Liver (tissue), 9 donors: ENCODE data around the gene PTPN18. TPM values are rescaled to one million over a fixed set of nuclear protein-coding genes. Genes with fewer than 3 reads are reported as not detected.
"Not testable (repeated sequence)": the region's sequence is repeated elsewhere in the genome, so short reads cannot be mapped to it uniquely, and the experiment has no call there.

Source experiments
- DNase-seq: peaks from one replicate; pipeline ENCODE4 v3.0.0-alpha.2; 2017; ENCODE audit warnings: low spot score
- H3K27ac ChIP-seq, 2 donors: one replicate each; pipeline ENCODE4 v1.7.0; 2013; ENCODE audit warnings: inconsistent platforms in 2 of 2, low read length in 2 of 2, control low read depth in 1 of 2, low read depth in 1 of 2, mild to moderate bottlenecking in 1 of 2
- H3K27me3 ChIP-seq, 4 donors: one replicate each; pipeline versions ENCODE4 v1.6.1 to v1.7.0; 2013; ENCODE audit warnings: low read length in 3 of 4, inconsistent platforms in 1 of 4, mild to moderate bottlenecking in 1 of 4, moderate library complexity in 1 of 4; ENCODE audit not compliant: control insufficient read depth in 4 of 4, insufficient read depth in 4 of 4
- H3K36me3 ChIP-seq, 4 donors: one replicate each; pipeline versions ENCODE4 v1.6.1 to v1.7.0; 2013; ENCODE audit warnings: low read length in 3 of 4, mild to moderate bottlenecking in 3 of 4, low read depth in 1 of 4, moderate library complexity in 1 of 4; ENCODE audit not compliant: control insufficient read depth in 4 of 4, insufficient read depth in 3 of 4
- H3K4me1 ChIP-seq, 4 donors: one replicate each; pipeline versions ENCODE4 v1.6.1 to v1.7.0; 2013; ENCODE audit warnings: low read length in 3 of 4, mild to moderate bottlenecking in 3 of 4, moderate library complexity in 1 of 4; ENCODE audit not compliant: control insufficient read depth in 4 of 4, insufficient read depth in 4 of 4
- H3K4me3 ChIP-seq, 3 donors: one replicate each; pipeline versions ENCODE4 v1.6.1 to v1.7.0; 2013; ENCODE audit warnings: low read length in 3 of 3, control low read depth in 1 of 3, low read depth in 1 of 3, mild to moderate bottlenecking in 1 of 3
- H3K9ac ChIP-seq, 2 donors: one replicate each; pipeline ENCODE4 v1.7.0; 2013; ENCODE audit warnings: low read length in 2 of 2, mild to moderate bottlenecking in 2 of 2, moderate library complexity in 2 of 2, control low read depth in 1 of 2, low read depth in 1 of 2
- H3K9me3 ChIP-seq, 4 donors: one replicate each; pipeline versions ENCODE4 v1.6.1 to v1.7.0; 2013; ENCODE audit warnings: low read length in 3 of 4; ENCODE audit not compliant: control insufficient read depth in 4 of 4
- EGR1 ChIP-seq, 2 donors: IDR thresholded peaks; 2 replicates each; pipeline ENCODE4 v1.6.1; 2016 to 2018; ENCODE audit warnings: antibody characterized with exemption in 2 of 2, low read depth in 2 of 2
- FOXA1 ChIP-seq: IDR thresholded peaks from 2 replicates; pipeline ENCODE4 v1.6.1; 2016; ENCODE audit warnings: antibody characterized with exemption
- FOXA2 ChIP-seq: IDR thresholded peaks from 2 replicates; pipeline ENCODE4 v1.6.1; 2016; ENCODE audit warnings: antibody characterized with exemption
- GABPA ChIP-seq, 2 donors: IDR thresholded peaks in 1 of 2; conservative IDR thresholded peaks in 1 of 2; 2 replicates each; pipeline ENCODE4 v1.6.1; 2016; ENCODE audit warnings: antibody characterized with exemption in 2 of 2, mild to moderate bottlenecking in 1 of 2, moderate library complexity in 1 of 2
- HNF4A ChIP-seq, 2 donors: conservative IDR thresholded peaks; 2 replicates each; pipeline ENCODE4 v1.6.1; 2016; ENCODE audit warnings: antibody characterized with exemption in 2 of 2, mild to moderate bottlenecking in 2 of 2
- HNF4G ChIP-seq: IDR thresholded peaks from 2 replicates; pipeline ENCODE4 v1.6.1; 2016; ENCODE audit warnings: antibody characterized with exemption
- JUND ChIP-seq, 2 donors: IDR thresholded peaks; 2 replicates each; pipeline ENCODE4 v1.6.1; 2016; ENCODE audit warnings: antibody characterized with exemption in 2 of 2
- NR2F2 ChIP-seq: IDR thresholded peaks from 2 replicates; pipeline ENCODE4 v1.6.1; 2016; ENCODE audit warnings: antibody characterized with exemption
- RAD21 ChIP-seq, 2 donors: IDR thresholded peaks; 2 replicates each; pipeline ENCODE4 v1.6.1; 2016; ENCODE audit warnings: antibody characterized with exemption in 2 of 2, mild to moderate bottlenecking in 2 of 2
- RXRA ChIP-seq, 2 donors: IDR thresholded peaks; 2 replicates each; pipeline ENCODE4 v1.6.1; 2017 to 2018; ENCODE audit warnings: antibody characterized with exemption in 2 of 2, mild to moderate bottlenecking in 1 of 2
- SP1 ChIP-seq: IDR thresholded peaks from 2 replicates; pipeline ENCODE4 v1.6.1; 2018; ENCODE audit warnings: antibody characterized with exemption, mild to moderate bottlenecking
- TAF1 ChIP-seq: conservative IDR thresholded peaks from 2 replicates; pipeline ENCODE4 v1.6.1; 2016; ENCODE audit warnings: antibody characterized with exemption, mild to moderate bottlenecking
- YY1 ChIP-seq: IDR thresholded peaks from 2 replicates; pipeline ENCODE4 v1.6.1; 2016; ENCODE audit warnings: antibody characterized with exemption, mild to moderate bottlenecking
- WGBS: extraction: QIAGEN DNeasy Blood & Tissue Kit; methylation state at CpG from one replicate; pipeline ENCODE4 v1.1.7; 2013; 5-methylcytosine and 5-hydroxymethylcytosine counted together
- polyA plus RNA-seq, 2 donors: library from polyadenylated mRNA; stranded (reverse) in 1 of 2; unstranded in 1 of 2; fragments of 200-250 nt in 1 of 2; fragments of >200 nt in 1 of 2; fragmentation: Nextera tagmentation in 1 of 2; extraction: Ambion mirVana in 1 of 2; gene quantifications; one replicate each; pipeline versions ENCODE4 v1.2.1 to v1.2.3, GENCODE V29; 2013 to 2015
- total RNA-seq, 2 donors: library from RNA; depleted of rRNA; stranded (reverse); fragments of >200 nt; gene quantifications; one replicate each; pipeline ENCODE4 v1.2.3, GENCODE V29; 2014
- TF ChIP-seq, protein P1 (sequence below): IDR thresholded peaks from 2 replicates; pipeline ENCODE4 v1.6.1; 2016; ENCODE audit warnings: antibody characterized with exemption
- TF ChIP-seq, protein P2 (sequence below): IDR thresholded peaks from 2 replicates; pipeline ENCODE4 v1.6.1; 2016; ENCODE audit warnings: antibody characterized with exemption
- TF ChIP-seq, protein P3 (sequence below): fragments of 150-350 bp; IDR thresholded peaks from 2 replicates; pipeline ENCODE4 v1.5.1; 2017; ENCODE audit warnings: improper control_type of control experiment, low read depth, low read length; ENCODE audit not compliant: missing input control
- TF ChIP-seq, protein P4 (sequence below): IDR thresholded peaks from 2 replicates; pipeline ENCODE4 v1.6.1; 2016; ENCODE audit warnings: antibody characterized with exemption, mild to moderate bottlenecking
- TF ChIP-seq, protein P5 (sequence below): IDR thresholded peaks from 2 replicates; pipeline ENCODE4 v1.6.1; 2016; ENCODE audit warnings: antibody characterized with exemption
- donor health status: healthy.
- donor health status: healthy.
- donor health status: healthy.
- donor health status: healthy.
- donor health status: healthy.

Gene PTPN18
- total and polyA plus RNA-seq, 4 donors: 14.0 to 28.6 (median 16.7) TPM

DNA sequence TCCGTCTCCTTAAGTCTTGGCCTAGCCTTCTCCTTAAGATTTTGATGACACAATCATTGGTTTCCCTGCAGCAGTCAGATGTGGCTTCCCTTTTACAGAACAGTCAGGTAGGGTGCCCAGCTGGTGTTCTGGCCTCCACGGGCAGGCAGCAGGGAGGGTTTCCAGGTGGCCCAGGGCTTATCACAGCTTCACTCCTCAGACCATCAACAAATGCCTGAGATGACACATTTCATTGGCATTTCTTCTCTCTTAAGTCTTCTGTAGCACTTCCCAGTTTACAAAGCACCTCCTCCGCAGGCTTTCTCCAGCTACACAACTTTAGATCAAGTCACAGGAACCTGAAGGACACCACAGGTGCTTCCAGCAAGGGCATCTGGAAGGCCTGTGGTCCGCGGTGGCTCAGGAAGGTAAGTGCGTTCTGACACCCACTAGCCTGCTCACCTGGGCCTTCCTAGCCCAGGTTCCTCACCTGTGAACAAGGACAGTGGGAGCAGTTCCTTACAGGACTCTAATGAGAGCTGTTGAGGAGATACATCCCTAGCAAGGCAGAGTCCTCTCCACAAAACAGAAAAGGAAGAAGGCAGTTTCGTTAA lies 37.6 kb downstream of the PTPN18 start:
- H3K9me3 ChIP-seq: no peaks in the 10 kb centered on the region
- peaks cover 3 to 15% (median 9%) of the 10 kb centered on the region in 4 donors for H3K4me1 ChIP-seq
- no peaks in the 10 kb centered on the region for H3K27me3 ChIP-seq
- no peak overlapping the region for H3K9ac ChIP-seq
- H3K36me3 ChIP-seq: no peaks in the 10 kb centered on the region
- no peak overlapping the region for H3K27ac ChIP-seq
- TF ChIP-seq, protein P1, sequence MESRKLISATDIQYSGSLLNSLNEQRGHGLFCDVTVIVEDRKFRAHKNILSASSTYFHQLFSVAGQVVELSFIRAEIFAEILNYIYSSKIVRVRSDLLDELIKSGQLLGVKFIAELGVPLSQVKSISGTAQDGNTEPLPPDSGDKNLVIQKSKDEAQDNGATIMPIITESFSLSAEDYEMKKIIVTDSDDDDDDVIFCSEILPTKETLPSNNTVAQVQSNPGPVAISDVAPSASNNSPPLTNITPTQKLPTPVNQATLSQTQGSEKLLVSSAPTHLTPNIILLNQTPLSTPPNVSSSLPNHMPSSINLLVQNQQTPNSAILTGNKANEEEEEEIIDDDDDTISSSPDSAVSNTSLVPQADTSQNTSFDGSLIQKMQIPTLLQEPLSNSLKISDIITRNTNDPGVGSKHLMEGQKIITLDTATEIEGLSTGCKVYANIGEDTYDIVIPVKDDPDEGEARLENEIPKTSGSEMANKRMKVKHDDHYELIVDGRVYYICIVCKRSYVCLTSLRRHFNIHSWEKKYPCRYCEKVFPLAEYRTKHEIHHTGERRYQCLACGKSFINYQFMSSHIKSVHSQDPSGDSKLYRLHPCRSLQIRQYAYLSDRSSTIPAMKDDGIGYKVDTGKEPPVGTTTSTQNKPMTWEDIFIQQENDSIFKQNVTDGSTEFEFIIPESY: no peak
- TF ChIP-seq, protein P2, sequence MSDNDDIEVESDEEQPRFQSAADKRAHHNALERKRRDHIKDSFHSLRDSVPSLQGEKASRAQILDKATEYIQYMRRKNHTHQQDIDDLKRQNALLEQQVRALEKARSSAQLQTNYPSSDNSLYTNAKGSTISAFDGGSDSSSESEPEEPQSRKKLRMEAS: no peak
- TF ChIP-seq, protein P3, sequence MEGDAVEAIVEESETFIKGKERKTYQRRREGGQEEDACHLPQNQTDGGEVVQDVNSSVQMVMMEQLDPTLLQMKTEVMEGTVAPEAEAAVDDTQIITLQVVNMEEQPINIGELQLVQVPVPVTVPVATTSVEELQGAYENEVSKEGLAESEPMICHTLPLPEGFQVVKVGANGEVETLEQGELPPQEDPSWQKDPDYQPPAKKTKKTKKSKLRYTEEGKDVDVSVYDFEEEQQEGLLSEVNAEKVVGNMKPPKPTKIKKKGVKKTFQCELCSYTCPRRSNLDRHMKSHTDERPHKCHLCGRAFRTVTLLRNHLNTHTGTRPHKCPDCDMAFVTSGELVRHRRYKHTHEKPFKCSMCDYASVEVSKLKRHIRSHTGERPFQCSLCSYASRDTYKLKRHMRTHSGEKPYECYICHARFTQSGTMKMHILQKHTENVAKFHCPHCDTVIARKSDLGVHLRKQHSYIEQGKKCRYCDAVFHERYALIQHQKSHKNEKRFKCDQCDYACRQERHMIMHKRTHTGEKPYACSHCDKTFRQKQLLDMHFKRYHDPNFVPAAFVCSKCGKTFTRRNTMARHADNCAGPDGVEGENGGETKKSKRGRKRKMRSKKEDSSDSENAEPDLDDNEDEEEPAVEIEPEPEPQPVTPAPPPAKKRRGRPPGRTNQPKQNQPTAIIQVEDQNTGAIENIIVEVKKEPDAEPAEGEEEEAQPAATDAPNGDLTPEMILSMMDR: no peak
- no peak for TF ChIP-seq JUND (IDR thresholded peaks at IDR 0.05)
- TF ChIP-seq FOXA2: no peak
- TF ChIP-seq, protein P4, sequence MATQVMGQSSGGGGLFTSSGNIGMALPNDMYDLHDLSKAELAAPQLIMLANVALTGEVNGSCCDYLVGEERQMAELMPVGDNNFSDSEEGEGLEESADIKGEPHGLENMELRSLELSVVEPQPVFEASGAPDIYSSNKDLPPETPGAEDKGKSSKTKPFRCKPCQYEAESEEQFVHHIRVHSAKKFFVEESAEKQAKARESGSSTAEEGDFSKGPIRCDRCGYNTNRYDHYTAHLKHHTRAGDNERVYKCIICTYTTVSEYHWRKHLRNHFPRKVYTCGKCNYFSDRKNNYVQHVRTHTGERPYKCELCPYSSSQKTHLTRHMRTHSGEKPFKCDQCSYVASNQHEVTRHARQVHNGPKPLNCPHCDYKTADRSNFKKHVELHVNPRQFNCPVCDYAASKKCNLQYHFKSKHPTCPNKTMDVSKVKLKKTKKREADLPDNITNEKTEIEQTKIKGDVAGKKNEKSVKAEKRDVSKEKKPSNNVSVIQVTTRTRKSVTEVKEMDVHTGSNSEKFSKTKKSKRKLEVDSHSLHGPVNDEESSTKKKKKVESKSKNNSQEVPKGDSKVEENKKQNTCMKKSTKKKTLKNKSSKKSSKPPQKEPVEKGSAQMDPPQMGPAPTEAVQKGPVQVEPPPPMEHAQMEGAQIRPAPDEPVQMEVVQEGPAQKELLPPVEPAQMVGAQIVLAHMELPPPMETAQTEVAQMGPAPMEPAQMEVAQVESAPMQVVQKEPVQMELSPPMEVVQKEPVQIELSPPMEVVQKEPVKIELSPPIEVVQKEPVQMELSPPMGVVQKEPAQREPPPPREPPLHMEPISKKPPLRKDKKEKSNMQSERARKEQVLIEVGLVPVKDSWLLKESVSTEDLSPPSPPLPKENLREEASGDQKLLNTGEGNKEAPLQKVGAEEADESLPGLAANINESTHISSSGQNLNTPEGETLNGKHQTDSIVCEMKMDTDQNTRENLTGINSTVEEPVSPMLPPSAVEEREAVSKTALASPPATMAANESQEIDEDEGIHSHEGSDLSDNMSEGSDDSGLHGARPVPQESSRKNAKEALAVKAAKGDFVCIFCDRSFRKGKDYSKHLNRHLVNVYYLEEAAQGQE: no peak
- TF ChIP-seq, protein P5, sequence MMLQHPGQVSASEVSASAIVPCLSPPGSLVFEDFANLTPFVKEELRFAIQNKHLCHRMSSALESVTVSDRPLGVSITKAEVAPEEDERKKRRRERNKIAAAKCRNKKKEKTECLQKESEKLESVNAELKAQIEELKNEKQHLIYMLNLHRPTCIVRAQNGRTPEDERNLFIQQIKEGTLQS: no peak
- no peak for TF ChIP-seq HNF4G
- TF ChIP-seq EGR1 (IDR thresholded peaks at IDR 0.05; ENCODE audit: low read depth in 2 of 2): no peak
- TF ChIP-seq FOXA1: no peak
- no peak for TF ChIP-seq RXRA (IDR thresholded peaks at IDR 0.05)
- TF ChIP-seq NR2F2: no peak
- TF ChIP-seq SP1: no peak
- no peak for TF ChIP-seq GABPA (IDR thresholded peaks at IDR 0.05 in 1 of 2, conservative IDR thresholded peaks at IDR 0.05 in 1 of 2)
- TF ChIP-seq HNF4A (conservative IDR thresholded peaks at IDR 0.05): no peak
- TF ChIP-seq YY1: no peak
- TF ChIP-seq RAD21 (IDR thresholded peaks at IDR 0.05): no peak
- TF ChIP-seq TAF1: no peak
- no peak overlapping the region for H3K4me3 ChIP-seq
- DNase-seq: no peak
- WGBS: 94% methylated on average over 7 of the region's 7 CpGs

DNA sequence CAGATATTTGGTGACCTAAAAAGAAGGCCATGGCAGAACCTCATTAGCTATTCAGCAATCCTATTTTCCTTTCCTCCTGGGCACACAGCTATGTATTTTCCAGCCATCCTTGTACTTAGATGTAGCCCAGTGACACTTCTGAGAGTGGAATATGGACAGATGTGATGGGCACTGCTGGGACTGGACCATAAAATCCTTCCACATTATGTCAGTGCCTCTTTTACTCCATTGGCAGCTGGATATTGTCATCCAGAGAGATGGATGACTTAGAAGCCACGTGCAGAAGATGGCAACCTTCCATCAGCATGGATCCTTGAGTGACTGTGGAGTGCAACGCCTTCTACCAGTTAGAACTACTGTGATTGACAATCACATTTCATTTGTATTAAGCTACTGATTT lies 50.4 kb downstream of the PTPN18 start:
- DNase-seq, H3K9ac ChIP-seq, H3K4me1 ChIP-seq, H3K36me3 ChIP-seq, H3K4me3 ChIP-seq, H3K27ac ChIP-seq, H3K9me3 ChIP-seq, H3K27me3 ChIP-seq: not testable (repeated sequence)
- no CpG with 5 or more reads among the region's 2 CpGs for WGBS

DNA sequence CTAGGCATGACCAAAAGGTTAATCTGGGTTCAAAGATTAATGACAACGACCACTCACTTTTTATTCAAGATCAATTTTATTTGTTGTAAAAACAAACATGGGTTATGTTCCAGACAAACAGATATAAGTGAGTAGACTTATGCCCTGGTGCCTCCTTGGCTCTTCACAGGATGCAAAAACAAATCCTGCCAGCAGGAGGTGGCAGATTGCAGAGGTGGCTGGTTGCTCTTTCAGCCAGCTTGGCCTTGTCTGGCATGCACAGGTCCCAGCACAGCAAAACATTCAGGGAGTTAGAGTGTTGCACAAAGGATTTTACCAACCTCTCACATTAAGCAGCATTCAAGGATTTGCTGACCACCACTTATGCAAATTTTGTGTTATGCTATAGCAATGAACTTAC lies 60.8 kb downstream of the PTPN18 start:
- not testable (repeated sequence) for H3K4me1 ChIP-seq, H3K27me3 ChIP-seq, DNase-seq, H3K9me3 ChIP-seq, H3K4me3 ChIP-seq, H3K27ac ChIP-seq, H3K36me3 ChIP-seq, H3K9ac ChIP-seq
- WGBS: 23% methylated on average over 1 of the region's 1 CpG

DNA sequence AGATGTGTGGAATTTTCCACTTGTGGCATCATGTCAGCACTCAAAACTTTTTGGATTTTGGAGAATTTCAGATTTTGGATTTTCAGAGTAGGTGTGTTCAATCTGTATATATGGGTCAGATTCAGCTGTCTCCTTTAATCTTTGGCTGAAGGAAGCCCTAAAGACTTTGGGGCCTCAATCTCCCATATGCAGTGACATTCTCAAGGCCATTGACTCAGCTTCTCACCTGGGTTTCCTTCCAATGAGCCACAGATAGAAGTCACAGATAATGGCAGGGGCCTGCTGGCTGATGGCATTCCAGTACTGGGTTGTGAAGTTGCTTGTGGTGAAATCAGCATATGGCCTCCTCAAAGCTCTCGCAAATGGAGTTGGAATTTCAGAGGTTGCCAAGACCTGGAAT lies 63.0 kb downstream of the PTPN18 start:
- 94% methylated on average over 1 of the region's 1 CpG for WGBS
- H3K27me3 ChIP-seq: not testable (repeated sequence)

More for the DNA sequence above, 63.0 kb downstream of the PTPN18 start:
- not testable (repeated sequence) for H3K36me3 ChIP-seq, H3K27ac ChIP-seq, DNase-seq, H3K9me3 ChIP-seq, H3K4me3 ChIP-seq, H3K9ac ChIP-seq, H3K4me1 ChIP-seq
